Adrenal gland (tissue), 5 donors: Measurements from ENCODE around the gene PAPSS1.

Source experiments
- POLR2A ChIP-seq, 2 donors: fragments of 450-650 bp; IDR thresholded peaks; one replicate each; pipeline ENCODE4 v1.6.1; 2017; ENCODE audit warnings: antibody characterized with exemption in 2 of 2, mild to moderate bottlenecking in 2 of 2, moderate library complexity in 1 of 2
- TF ChIP-seq, protein P1 (sequence below), 6 experiments: fragments of 450-650 bp in 4 of 6; fragments of 200-600 bp in 2 of 6; sonication (generic) in 1 of 6; IDR thresholded peaks; 1 replicate in 5 of 6; 2 replicates in 1 of 6; pipeline versions ENCODE4 v1.5.1 to v1.8.0; 2016 to 2021; ENCODE audit warnings: antibody characterized with exemption in 6 of 6, mild to moderate bottlenecking in 2 of 6, moderate library complexity in 1 of 6
- donor health status: DM: no; HTN: no; CAD: no.

DNA sequence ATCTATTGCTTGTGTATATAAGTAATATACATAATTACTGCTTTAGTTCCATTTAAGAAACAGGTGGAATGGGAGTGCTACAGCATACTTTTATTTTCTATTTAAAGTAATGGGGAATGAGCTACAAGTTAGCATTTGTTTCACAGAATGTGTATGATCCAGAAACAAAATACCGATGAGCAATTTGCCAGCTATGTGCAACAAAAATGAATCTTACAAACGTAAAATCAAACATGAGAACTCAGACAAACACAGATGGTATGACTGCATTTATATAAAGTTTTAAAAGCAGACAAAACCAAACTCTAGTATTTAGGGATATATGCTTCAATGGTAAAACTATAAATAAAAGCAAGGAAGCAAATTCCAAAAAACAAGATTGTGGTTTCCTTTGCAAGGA, 141.7 kb downstream of the PAPSS1 start:
- TF ChIP-seq, protein P1, sequence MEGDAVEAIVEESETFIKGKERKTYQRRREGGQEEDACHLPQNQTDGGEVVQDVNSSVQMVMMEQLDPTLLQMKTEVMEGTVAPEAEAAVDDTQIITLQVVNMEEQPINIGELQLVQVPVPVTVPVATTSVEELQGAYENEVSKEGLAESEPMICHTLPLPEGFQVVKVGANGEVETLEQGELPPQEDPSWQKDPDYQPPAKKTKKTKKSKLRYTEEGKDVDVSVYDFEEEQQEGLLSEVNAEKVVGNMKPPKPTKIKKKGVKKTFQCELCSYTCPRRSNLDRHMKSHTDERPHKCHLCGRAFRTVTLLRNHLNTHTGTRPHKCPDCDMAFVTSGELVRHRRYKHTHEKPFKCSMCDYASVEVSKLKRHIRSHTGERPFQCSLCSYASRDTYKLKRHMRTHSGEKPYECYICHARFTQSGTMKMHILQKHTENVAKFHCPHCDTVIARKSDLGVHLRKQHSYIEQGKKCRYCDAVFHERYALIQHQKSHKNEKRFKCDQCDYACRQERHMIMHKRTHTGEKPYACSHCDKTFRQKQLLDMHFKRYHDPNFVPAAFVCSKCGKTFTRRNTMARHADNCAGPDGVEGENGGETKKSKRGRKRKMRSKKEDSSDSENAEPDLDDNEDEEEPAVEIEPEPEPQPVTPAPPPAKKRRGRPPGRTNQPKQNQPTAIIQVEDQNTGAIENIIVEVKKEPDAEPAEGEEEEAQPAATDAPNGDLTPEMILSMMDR (IDR thresholded peaks at IDR 0.05) = no peak
- no peak for TF ChIP-seq POLR2A (IDR thresholded peaks at IDR 0.05)
